ENCODE measurements around the gene CXorf49B. TPM values are rescaled to one million over a fixed set of nuclear protein-coding genes. Genes with fewer than 3 reads are reported as not detected.

Gene CXorf49B
- total RNA-seq, 1 donor from 2014 or later = not detected

DNA sequence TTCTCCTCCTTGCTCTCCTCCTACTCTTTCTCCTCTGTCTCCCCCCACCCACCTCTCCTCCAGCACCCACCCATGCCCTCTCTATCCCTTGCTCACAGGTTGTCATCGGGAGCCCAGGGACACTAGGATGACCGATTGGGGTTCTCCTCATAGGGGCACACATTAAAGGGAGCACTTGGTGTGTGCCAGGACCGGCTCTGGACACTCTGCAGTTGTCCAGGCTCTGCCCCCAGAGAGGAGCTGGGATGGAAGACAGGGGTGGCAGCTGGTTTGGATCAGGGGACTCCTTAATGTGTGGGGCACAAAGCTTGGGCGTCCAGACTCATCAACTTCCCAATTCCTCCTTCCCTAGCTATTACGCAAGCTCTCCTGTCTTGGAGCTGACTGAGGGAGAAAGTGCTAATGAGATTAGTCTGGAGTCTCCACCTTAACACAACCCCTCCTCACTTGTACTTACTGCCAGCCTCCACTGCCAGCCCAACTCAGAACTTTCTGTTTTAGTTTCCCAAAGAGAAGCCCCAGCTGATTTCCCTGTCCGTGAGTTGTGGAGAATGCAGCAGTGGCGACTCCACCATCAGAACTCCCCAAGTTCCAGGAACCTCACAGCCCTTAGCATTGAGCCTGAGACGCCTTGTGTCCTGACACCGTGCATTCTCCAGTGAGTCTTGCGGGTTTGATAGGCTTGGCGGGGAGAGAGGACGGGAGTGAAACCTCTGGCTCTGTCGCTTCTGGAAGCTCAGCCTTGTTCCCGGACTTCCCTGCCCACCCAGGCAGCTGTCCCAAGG is 52.2 kb downstream of the CXorf49B start:
- no peaks in the 10 kb centered on the region for H3K36me3 ChIP-seq (ENCODE audit: control insufficient read depth in 3 of 3, insufficient read depth in 3 of 3, low read length in 3 of 3)
- no peak overlapping the region for H3K4me3 ChIP-seq (ENCODE audit: low read length in 3 of 3)
- H3K9ac ChIP-seq (ENCODE audit: low read depth in 1 of 3, low read length in 3 of 3) = no peak overlapping the region
- H3K4me1 ChIP-seq (ENCODE audit: control insufficient read depth in 3 of 3, insufficient read depth in 3 of 3, low read length in 3 of 3) = no peaks in the 10 kb centered on the region
- peaks cover 0 to 8% (median 0%) of the 10 kb centered on the region in 3 donors for H3K27me3 ChIP-seq (ENCODE audit: control insufficient read depth in 3 of 3, insufficient read depth in 3 of 3, low read length in 3 of 3)
- no peaks in the 10 kb centered on the region for H3K9me3 ChIP-seq (ENCODE audit: control insufficient read depth in 3 of 3, low read length in 3 of 3)
- H3K27ac ChIP-seq (ENCODE audit: low read depth, low read length) = no peak overlapping the region

DNA sequence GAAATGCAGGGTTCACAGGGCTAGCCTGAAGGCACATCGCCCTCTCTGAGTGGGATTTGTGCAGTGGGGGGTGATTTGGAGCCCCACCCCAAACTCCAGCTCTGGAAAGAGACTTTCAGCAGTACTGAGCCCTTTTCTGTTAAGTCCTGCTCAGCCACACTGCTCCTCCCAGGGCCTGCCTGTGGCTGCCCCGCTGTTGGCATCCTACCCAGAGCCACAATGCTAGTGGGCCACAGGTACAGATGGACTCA is 52.7 kb downstream of the CXorf49B start:
- Histone ChIP-seq H3K27ac (ENCODE audit: low read depth, low read length) (no peak overlapping the region), H3K4me3 (ENCODE audit: low read length in 3 of 3) (no peak overlapping the region), H3K9me3 (ENCODE audit: control insufficient read depth in 3 of 3, low read length in 3 of 3) (no peaks in the 10 kb centered on the region), H3K27me3 (ENCODE audit: control insufficient read depth in 3 of 3, insufficient read depth in 3 of 3, low read length in 3 of 3) (peaks cover 0 to 8% (median 0%) of the 10 kb centered on the region in 3 donors), H3K9ac (ENCODE audit: low read depth in 1 of 3, low read length in 3 of 3) (no peak overlapping the region), H3K4me1 (ENCODE audit: control insufficient read depth in 3 of 3, insufficient read depth in 3 of 3, low read length in 3 of 3) (no peaks in the 10 kb centered on the region), H3K36me3 (ENCODE audit: control insufficient read depth in 3 of 3, insufficient read depth in 3 of 3, low read length in 3 of 3) (no peaks in the 10 kb centered on the region)

Small RNA genes lying within 50 kb of the gene (small RNA-seq; reads per million reads assigned to genes)
- not detected for gene BX276092.1
- not detected for gene BX276092.6
- not detected for gene BX276092.8

Other genes with a start within 250 kb of the CXorf49B start
- 123 TPM for gene OGT, start 230.2 kb upstream of the CXorf49B start, total RNA-seq
- gene GCNA, start 184.9 kb upstream of the CXorf49B start, total RNA-seq = 2.6 TPM
- not detected for gene CXCR3, start 144.8 kb upstream of the CXorf49B start, total RNA-seq
- gene CXorf49, start 45.1 kb upstream of the CXorf49B start, total RNA-seq = not detected
- gene NHSL2, start 147.5 kb downstream of the CXorf49B start, total RNA-seq = 4.7 TPM